A549 (cell line): ENCODE data around the gene SLC7A10.

Experiments
- EP300 ChIP-seq, 2 experiments: fragments of >200 bp; sonication (Bioruptor Twin); formaldehyde crosslinking; IDR thresholded peaks; 2 replicates in 1 of 2; 3 replicates in 1 of 2; pipeline ENCODE4 v1.6.1; 2016 to 2017
- MAFK ChIP-seq: fragments of 450-650 bp; IDR thresholded peaks from 2 replicates; pipeline ENCODE4 v1.6.1; 2014; ENCODE audit not compliant: partially characterized antibody
- NR3C1 ChIP-seq: fragments of >200 bp; sonication (Bioruptor Twin); formaldehyde crosslinking; IDR thresholded peaks from 3 replicates; pipeline ENCODE4 v1.6.1; 2017
- POLR2A ChIP-seq: IDR thresholded peaks from 2 replicates; pipeline ENCODE4 v1.6.1; 2012; ENCODE audit warnings: mild to moderate bottlenecking, low read length
- TF ChIP-seq, protein P1 (sequence below): fragments of >200 bp; sonication (Bioruptor Twin); formaldehyde crosslinking; IDR thresholded peaks from 3 replicates; pipeline ENCODE4 v1.5.1; 2016
- TF ChIP-seq, protein P2 (sequence below): fragments of 200-600 bp; sonication (generic); IDR thresholded peaks from 2 replicates; pipeline ENCODE4 v1.6.1; 2016; ENCODE audit warnings: antibody characterized with exemption, mild to moderate bottlenecking, moderate library complexity
- TF ChIP-seq, protein P3 (sequence below): fragments of 450-650 bp; IDR thresholded peaks from 2 replicates; pipeline ENCODE4 v1.6.1; 2014; ENCODE audit warnings: antibody characterized with exemption

DNA sequence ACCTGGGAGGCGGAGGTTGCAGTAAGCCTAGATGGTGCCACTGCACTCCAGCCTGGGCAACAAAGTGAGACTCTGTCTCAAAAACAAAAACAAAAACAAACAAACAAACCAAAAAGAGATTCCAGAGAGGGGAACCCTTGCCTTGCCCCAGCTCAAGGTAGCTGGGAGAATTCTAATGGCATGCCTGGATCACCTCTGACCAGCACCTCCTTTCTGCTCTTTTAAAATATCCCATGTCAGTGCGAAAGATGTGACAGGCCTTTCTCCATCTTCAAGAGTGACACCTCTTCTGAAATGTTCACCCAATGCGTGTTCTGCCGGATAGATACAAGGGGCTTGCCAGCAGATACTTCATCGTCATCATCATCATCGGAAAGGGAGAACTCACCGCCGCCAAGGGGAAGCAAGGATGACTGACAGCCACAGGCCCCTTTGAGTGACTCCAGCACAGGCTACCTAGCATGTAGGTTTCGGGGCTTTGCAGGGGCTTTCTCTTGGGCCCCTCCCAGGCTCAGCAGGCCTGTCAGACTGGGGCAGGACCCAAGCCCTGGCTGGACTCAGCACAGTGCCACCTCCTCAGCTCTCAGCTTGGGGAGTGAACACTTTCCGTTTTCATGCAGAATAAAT is 50.4 kb downstream of the SLC7A10 start:
- TF ChIP-seq MAFK (no peak), EP300 (IDR thresholded peaks at IDR 0.05) (no peak), POLR2A (no peak), NR3C1 (no peak)
- TF ChIP-seq, protein P1, sequence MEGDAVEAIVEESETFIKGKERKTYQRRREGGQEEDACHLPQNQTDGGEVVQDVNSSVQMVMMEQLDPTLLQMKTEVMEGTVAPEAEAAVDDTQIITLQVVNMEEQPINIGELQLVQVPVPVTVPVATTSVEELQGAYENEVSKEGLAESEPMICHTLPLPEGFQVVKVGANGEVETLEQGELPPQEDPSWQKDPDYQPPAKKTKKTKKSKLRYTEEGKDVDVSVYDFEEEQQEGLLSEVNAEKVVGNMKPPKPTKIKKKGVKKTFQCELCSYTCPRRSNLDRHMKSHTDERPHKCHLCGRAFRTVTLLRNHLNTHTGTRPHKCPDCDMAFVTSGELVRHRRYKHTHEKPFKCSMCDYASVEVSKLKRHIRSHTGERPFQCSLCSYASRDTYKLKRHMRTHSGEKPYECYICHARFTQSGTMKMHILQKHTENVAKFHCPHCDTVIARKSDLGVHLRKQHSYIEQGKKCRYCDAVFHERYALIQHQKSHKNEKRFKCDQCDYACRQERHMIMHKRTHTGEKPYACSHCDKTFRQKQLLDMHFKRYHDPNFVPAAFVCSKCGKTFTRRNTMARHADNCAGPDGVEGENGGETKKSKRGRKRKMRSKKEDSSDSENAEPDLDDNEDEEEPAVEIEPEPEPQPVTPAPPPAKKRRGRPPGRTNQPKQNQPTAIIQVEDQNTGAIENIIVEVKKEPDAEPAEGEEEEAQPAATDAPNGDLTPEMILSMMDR: no peak
- TF ChIP-seq, protein P2, sequence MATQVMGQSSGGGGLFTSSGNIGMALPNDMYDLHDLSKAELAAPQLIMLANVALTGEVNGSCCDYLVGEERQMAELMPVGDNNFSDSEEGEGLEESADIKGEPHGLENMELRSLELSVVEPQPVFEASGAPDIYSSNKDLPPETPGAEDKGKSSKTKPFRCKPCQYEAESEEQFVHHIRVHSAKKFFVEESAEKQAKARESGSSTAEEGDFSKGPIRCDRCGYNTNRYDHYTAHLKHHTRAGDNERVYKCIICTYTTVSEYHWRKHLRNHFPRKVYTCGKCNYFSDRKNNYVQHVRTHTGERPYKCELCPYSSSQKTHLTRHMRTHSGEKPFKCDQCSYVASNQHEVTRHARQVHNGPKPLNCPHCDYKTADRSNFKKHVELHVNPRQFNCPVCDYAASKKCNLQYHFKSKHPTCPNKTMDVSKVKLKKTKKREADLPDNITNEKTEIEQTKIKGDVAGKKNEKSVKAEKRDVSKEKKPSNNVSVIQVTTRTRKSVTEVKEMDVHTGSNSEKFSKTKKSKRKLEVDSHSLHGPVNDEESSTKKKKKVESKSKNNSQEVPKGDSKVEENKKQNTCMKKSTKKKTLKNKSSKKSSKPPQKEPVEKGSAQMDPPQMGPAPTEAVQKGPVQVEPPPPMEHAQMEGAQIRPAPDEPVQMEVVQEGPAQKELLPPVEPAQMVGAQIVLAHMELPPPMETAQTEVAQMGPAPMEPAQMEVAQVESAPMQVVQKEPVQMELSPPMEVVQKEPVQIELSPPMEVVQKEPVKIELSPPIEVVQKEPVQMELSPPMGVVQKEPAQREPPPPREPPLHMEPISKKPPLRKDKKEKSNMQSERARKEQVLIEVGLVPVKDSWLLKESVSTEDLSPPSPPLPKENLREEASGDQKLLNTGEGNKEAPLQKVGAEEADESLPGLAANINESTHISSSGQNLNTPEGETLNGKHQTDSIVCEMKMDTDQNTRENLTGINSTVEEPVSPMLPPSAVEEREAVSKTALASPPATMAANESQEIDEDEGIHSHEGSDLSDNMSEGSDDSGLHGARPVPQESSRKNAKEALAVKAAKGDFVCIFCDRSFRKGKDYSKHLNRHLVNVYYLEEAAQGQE: no peak
- TF ChIP-seq, protein P3, sequence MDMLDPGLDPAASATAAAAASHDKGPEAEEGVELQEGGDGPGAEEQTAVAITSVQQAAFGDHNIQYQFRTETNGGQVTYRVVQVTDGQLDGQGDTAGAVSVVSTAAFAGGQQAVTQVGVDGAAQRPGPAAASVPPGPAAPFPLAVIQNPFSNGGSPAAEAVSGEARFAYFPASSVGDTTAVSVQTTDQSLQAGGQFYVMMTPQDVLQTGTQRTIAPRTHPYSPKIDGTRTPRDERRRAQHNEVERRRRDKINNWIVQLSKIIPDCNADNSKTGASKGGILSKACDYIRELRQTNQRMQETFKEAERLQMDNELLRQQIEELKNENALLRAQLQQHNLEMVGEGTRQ: no peak
